A172 (cell line): ENCODE results near the gene CLMP. TPM values are rescaled to one million over a fixed set of nuclear protein-coding genes. Genes with fewer than 3 reads are reported as not detected.

Source experiments
- DNase-seq: peaks from one replicate; pipeline ENCODE4 v3.0.0-alpha.2; 2015; ENCODE audit warnings: low spot score
- total RNA-seq: library from RNA; depleted of rRNA; stranded (reverse); fragments of >200 nt; shearing (Covaris generic); gene quantifications from 2 replicates; pipeline ENCODE4 v1.2.3, GENCODE V29; 2014

Gene CLMP
- total RNA-seq, 1 experiment from 2014 or later, result 9.7 TPM

DNA sequence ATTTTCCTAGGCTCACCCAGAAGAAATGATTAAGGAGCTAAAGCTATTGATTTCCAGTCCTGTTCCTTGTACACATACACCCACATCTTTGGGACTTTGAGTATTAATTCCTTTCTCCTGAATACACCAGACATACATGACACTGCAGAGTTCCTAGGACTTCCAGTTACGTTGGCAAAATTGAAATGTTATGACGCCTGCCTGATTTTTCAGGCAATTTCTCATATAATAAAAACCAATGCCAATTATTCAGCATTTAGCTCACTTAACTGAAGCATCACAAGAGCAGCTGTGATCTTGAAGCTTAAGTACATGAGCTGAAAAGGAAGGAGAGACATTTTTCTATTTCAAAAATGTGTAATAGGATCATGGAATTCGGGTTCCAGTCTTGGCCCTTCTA lies 4.5 kb downstream of the CLMP start:
- DNase-seq, result no peak

- DNase-seq, result peak; percentile 45
Measured at GRCh38 chr11:123188508-123189165, 6.4 kb downstream of the CLMP start.

DNA sequence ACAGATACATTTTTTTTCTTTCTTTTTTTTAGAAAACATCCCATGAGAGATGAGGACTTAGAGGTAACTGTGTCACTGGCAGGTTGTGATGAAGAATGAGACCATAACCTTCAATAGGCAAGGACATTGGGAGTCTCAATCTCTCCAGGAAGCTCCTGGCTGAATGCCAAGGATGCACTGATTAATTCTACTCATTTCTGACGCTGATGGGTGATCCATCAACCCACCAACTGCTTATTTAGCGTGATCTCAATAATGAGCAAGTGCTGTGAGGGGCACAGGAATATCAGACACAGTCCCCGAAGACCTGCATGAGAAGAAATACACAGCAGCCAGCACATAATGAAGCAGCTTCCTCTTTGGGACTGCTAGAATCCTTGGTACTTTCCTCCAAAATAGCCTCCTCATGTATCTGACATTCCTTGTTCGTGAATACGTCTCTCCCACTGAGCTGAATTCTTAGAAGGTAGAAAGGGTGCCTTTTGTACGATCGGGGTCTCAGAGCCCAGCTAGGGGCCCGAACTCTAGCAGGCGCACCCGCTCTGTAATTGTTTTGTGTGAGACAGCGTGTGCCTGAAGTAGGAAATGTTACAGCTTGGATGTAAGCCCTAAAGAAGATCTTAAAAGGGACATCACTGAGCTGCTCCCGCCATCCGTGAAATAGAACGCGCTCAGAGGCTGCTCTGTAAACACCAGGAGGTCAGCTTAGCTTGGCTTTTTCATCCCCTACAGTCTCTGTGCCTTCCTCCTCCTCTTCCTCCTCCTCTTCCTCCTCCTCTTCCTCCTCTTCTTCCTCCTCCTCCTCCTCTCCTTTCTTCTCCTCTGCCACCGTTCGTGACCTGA lies 7.2 kb downstream of the CLMP start:
- DNase-seq, result no peak

DNA sequence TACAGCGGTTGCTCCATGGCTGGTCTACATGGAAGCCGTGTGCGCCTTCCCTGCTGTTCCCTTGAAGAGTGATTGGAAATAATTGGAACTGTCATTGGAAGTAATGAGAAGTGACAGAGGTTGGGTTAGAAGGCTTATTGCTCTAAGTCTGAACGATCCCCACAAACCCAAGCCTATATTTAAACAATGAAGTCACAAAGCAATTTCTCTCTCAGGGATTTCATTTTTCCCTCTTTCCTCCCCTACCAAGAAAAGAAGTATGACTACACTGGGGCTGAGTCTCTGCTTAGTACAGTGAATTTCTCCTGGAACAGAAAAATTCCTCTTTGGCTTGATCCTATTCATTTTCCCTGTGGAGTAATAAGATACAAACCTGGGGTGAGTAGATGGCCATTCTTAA lies 7.8 kb downstream of the CLMP start:
- DNase-seq, result no peak

- no peak for DNase-seq
Measured at GRCh38 chr11:123186286-123186685, 8.8 kb downstream of the CLMP start.

GRCh38 chr11:123185326-123185725 lies 9.7 kb downstream of the CLMP start:
- no peak for DNase-seq

GRCh38 chr11:123184531-123184930 lies 10.5 kb downstream of the CLMP start:
- no peak for DNase-seq

DNA sequence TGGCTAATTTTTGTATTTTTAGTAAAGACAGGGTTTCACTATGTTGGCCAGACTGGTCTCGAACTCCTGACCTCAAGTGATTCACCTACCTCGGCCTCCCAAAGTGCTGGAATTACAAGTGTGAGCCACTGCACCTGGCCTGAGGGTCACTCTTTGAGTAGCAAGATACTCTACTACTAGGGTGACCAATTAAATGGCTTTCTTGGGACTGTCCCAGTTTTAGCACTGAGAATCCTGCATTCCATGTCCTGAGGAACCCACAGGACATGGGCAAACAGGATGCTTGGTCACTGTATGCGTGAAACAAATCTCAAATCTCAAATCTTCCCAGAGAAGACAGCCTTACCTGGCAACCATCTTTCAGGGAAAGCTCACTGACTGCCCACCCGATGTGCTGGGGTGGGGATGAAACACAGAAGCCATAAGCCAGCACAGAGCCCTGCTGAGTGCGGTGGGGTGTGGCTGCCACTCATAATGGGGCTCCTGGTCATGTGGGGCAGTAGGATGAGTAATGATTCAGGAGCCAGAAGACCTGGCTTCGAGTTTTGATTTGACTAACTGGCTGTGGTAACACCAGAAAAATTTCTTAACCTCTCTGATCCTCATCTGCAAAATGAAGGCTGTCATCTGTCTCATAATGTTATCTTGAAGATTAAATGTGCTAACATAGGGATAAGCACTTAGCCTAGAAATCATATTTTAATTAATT lies 11.5 kb downstream of the CLMP start:
- peak; percentile 55 for DNase-seq

DNA sequence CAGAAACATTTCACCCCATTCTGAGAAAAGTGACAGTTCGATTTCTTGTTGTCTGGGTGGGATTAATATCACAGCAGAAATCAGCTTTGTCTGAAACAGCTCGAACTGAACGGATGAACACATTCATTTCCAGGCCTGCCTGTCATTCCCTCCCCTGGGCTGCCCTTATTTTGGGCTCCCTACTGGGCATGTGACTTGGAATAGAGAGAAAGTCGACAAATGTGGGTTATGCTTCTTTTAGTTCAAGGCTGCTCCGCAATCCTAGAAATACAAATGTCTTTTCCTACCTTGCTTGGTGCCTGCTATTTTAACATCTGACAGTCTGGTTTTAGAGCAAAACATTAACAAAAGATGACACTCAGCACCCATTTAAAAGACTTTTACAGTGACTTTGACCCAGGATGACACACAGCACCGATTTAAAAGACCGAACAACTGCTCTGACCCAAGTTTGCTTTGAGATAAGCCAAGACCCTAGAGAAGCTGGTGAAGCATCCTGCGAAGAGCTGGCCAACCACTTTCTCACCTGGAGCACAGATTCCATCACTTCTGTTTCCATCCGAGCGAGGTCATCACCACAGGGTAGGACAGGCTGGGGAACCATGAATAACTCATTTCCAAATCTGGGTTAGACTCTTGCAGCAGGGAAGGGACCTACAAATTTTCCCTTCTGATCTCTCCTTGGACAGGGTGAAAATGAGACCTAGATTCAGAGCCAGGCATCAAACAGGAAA lies 13.1 kb downstream of the CLMP start:
- no peak for DNase-seq

- no peak for DNase-seq
Measured at GRCh38 chr11:123181075-123181474, 14.0 kb downstream of the CLMP start.

- DNase-seq, result no peak
Measured at GRCh38 chr11:123180574-123180973, 14.5 kb downstream of the CLMP start.

DNA sequence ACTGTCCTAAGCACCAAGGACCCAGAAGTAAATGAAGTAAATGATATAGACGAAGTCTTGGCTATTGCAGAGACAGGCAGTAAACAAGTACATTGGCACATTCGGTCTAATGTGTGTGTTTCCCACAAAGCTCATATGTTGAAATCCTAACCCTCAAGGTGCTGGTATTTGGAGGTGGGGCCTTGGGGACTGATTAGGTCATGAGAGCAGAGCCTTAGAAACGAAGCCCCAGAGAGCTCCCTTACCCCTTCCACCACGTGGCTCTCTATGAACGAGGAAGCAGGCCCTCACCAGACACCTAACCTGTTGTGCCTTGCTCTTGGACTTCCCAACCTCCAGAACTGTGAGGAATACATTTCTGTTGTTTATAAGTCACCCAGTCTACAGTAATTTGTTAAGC lies 14.9 kb downstream of the CLMP start:
- no peak for DNase-seq

- DNase-seq, result no peak
Measured at GRCh38 chr11:123179586-123179985, 15.5 kb downstream of the CLMP start.

- no peak for DNase-seq
Measured at GRCh38 chr11:123178186-123178585, 16.9 kb downstream of the CLMP start.

- no peak for DNase-seq
Measured at GRCh38 chr11:123176785-123177184, 18.3 kb downstream of the CLMP start.

- DNase-seq, result peak; percentile 53
Measured at GRCh38 chr11:123174196-123175183, 20.6 kb downstream of the CLMP start.

DNA sequence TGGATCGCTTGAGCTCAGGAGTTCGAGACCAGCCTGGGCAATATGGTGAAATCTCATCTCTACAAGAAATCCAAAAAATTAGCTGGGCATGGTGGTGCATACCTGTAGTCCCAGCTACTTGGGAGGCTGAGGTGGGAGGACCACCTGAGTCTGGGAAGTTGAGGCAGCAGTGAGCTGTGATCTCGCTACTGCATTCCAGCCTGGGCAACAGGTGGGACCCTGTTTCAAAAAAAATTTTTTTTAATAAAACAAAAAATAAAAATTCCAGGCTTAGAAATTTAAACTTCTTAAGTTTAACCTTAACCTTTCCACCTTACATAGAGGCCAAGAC lies 21.2 kb downstream of the CLMP start:
- no peak for DNase-seq

DNA sequence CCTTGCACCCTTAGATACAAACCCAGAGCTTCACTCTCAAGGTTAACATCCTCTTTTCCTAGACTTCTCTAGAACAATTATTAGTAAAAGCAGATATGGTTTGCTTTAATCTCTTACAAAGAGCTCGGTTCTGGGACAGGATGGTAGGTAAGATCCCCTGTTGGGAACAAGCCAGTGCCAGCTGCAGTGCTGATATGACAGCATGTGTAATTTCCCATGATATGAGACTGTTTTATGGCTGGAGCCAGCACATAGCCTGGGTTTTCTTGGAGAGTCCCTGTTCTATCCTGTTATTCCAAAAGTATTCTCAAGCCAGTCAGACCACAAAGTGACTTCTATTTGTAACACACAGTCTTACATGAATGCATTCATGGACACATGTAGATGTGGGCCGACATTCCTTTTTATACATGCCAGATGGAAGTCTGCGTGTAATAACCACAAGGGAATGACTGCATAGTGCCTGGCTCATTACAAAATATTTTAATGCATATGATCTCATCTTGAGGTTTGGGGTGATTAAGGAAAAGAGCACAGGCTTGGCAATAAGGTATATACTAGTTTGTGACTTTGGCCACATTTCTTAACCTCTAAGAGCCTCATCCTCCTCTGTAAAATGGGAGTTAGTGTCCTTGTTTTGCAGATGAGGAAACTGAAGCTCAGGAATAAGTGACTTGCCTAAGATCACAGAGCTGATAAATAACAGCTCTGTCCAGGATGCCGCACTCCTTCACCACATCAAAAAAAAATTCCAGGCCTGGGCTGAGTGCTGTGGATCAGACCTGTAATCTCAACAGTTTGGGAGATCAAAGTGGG lies 21.8 kb downstream of the CLMP start:
- DNase-seq, result peak; percentile 86

DNA sequence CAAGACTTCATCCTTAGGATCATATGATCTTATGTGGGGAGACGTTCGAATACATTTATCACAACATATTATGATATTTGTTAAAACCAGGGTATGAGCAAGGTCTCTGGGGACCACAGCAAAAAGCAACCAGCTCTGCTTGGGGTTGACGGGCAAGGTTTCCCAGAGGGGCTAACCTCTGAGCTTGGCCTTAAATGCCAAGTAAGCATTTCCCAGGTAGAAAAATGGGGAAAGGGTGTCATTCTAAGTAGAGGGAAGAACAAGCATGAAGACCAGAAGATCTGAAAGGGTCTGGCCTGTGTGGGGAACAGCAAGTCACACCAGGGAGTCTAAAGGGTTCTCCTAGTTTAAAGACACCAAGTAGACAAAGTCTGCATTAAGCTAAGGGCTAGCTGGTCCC lies 24.1 kb downstream of the CLMP start:
- DNase-seq, result no peak

DNA sequence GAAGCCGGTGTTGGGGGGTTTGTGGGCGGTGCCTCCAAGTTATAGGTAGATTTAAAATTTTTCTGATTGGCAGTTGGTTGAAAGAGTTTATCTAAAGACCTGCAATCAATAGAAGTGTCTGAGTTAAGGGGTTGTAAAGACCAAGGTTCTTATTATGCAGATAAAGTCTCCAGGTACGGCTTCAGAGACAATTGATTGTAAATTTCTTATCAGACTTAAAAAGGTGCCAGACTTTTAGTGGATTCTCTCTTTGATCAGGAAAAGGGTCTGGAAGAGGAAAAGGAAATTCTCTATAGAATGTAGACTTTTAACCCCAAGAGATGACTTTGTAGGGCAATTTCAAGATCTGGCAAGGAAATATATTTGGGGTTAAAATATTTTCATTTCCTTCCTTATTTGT lies 25.2 kb downstream of the CLMP start:
- DNase-seq, result no peak
